Panc1 (cell line): ENCODE results near the gene PKNOX2.

Experiments used
- CTCF ChIP-seq: fragments of 450-650 bp; IDR thresholded peaks from 2 replicates; pipeline ENCODE4 v1.5.1; 2017; ENCODE audit warnings: mild to moderate bottlenecking
- POLR2AphosphoS5 ChIP-seq: IDR thresholded peaks from 2 replicates; pipeline ENCODE4 v1.6.1; 2012; ENCODE audit warnings: mild to moderate bottlenecking, low read depth, low read length, moderate library complexity
- REST ChIP-seq, 2 experiments: IDR thresholded peaks; 2 replicates each; pipeline ENCODE4 v1.6.1; 2011 to 2012; ENCODE audit warnings: low read depth in 2 of 2, control low read depth in 1 of 2, low read length in 1 of 2, mild to moderate bottlenecking in 1 of 2, moderate library complexity in 1 of 2; ENCODE audit not compliant: insufficient read depth in 1 of 2
- SIN3A ChIP-seq: IDR thresholded peaks from 2 replicates; pipeline ENCODE4 v1.6.1; 2012; ENCODE audit warnings: low read depth, mild to moderate bottlenecking, low read length, moderate library complexity, borderline replicate concordance; ENCODE audit not compliant: insufficient read depth

GRCh38 chr11:125214601-125215565 is 50.3 kb downstream of the PKNOX2 start:
- no peak for TF ChIP-seq SIN3A
- no peak for TF ChIP-seq CTCF
- no peak for TF ChIP-seq POLR2AphosphoS5
- TF ChIP-seq REST (IDR thresholded peaks at IDR 0.05; ENCODE audit: insufficient read depth in 1 of 2, low read depth in 2 of 2, low read length in 1 of 2): no peak
